PC-9 (cell line): ENCODE measurements around the gene HILPDA. TPM values are rescaled to one million over a fixed set of nuclear protein-coding genes. Genes with fewer than 3 reads are reported as not detected.

Experiments used
- Bru-seq: library from RNA; stranded (reverse); fragments of 400-500 nt; gene quantifications from one replicate; lab custom pipeline; 2021; lab: Mats Ljungman, UMichigan
- BruChase-seq, 2 experiments: library from RNA; stranded (reverse); fragments of 400-500 nt; gene quantifications; one replicate each; lab custom pipeline; 2021; lab: Mats Ljungman, UMichigan
- BruUV-seq: library from RNA; stranded (reverse); fragments of 400-500 nt; replicated peaks from 2 replicates; lab custom pipeline; 2021; lab: Mats Ljungman, UMichigan
- CTCF ChIA-PET: fragments of 300-600 bp; sonication (Branson Sonifier 250); formaldehyde crosslinking; loops from one replicate; lab custom pipeline; 2022; ENCODE audit warnings: antibody characterized with exemption; lab: Charles Lee
- POLR2A ChIA-PET: fragments of 300-600 bp; sonication (Branson Sonifier 250); formaldehyde crosslinking; loops from one replicate; lab custom pipeline; 2022; ENCODE audit warnings: antibody characterized with exemption; ENCODE audit not compliant: unreplicated experiment; lab: Charles Lee
- DNase-seq, 2 experiments: peaks; one replicate each; pipeline versions ENCODE4 v3.0.0 to v3.0.0-alpha.2; 2015 to 2022; ENCODE audit warnings: mixed read lengths in 1 of 2
- H2AFZ ChIP-seq: fragments of 200-600 bp; sonication (generic); 2 replicates; pipeline ENCODE4 v1.8.1; 2017; ENCODE audit warnings: antibody characterized with exemption
- H3F3A ChIP-seq: fragments of 200-600 bp; sonication (generic); 2 replicates; pipeline ENCODE4 v1.8.1; 2017; ENCODE audit warnings: antibody characterized with exemption, mild to moderate bottlenecking, low read depth; ENCODE audit not compliant: insufficient read depth
- H3K27ac ChIP-seq: fragments of 200-600 bp; sonication (generic); 2 replicates; pipeline ENCODE4 v1.6.1; 2016; ENCODE audit warnings: mixed run types
- H3K27me3 ChIP-seq: fragments of 200-600 bp; sonication (generic); 2 replicates; pipeline ENCODE4 v1.6.1; 2016; ENCODE audit warnings: low read depth, mixed run types; ENCODE audit not compliant: insufficient read depth
- H3K36me3 ChIP-seq: fragments of 200-600 bp; sonication (generic); 2 replicates; pipeline ENCODE4 v1.6.1; 2016; ENCODE audit warnings: low read depth, mixed run types
- H3K4me1 ChIP-seq: fragments of 200-600 bp; sonication (generic); replicated peaks from 2 replicates; pipeline ENCODE4 v1.6.1; 2016; ENCODE audit warnings: mixed run types; ENCODE audit not compliant: insufficient read depth
- H3K4me2 ChIP-seq: fragments of 200-600 bp; sonication (generic); 2 replicates; pipeline ENCODE4 v1.6.1; 2017; ENCODE audit warnings: mixed run types
- H3K4me3 ChIP-seq: fragments of 200-600 bp; sonication (generic); 2 replicates; pipeline ENCODE4 v1.6.1; 2016; ENCODE audit warnings: mixed run types
- H3K79me2 ChIP-seq: fragments of 200-600 bp; sonication (generic); 2 replicates; pipeline ENCODE4 v1.6.1; 2017; ENCODE audit warnings: low read depth, mixed run types
- H3K9me2 ChIP-seq: fragments of 200-600 bp; sonication (generic); 2 replicates; pipeline ENCODE4 v1.8.1; 2017; ENCODE audit warnings: mild to moderate bottlenecking; ENCODE audit not compliant: insufficient read depth
- H3K9me3 ChIP-seq: fragments of 200-600 bp; sonication (generic); 2 replicates; pipeline ENCODE4 v1.8.1; 2016; ENCODE audit warnings: low read depth; ENCODE audit not compliant: insufficient read depth
- H4K20me1 ChIP-seq: fragments of 200-600 bp; sonication (generic); 2 replicates; pipeline ENCODE4 v1.8.1; 2017; ENCODE audit not compliant: insufficient read depth
- CTCF ChIP-seq: fragments of 200-600 bp; sonication (generic); conservative IDR thresholded peaks from 2 replicates; pipeline ENCODE4 v1.6.1; 2017; ENCODE audit warnings: mixed run types, antibody characterized with exemption, mild to moderate bottlenecking, moderate library complexity
- EZH2 ChIP-seq: fragments of 200-600 bp; sonication (generic); IDR thresholded peaks from 2 replicates; pipeline ENCODE4 v1.8.0; 2017; ENCODE audit warnings: antibody characterized with exemption, low read depth
- intact Hi-C: fragments of 100-400 bp; cut with micrococcal nuclease; formaldehyde crosslinking; loops from one replicate; pipeline ENCODE4 v1.10.0; 2022; ENCODE audit not compliant: unreplicated experiment
- long read RNA-seq: library from polyadenylated mRNA; stranded (forward); transcript quantifications from one replicate; pipeline ENCODE4 v2.0.0, GENCODE V29; 2022
- total RNA-seq: library from RNA; stranded (reverse); gene quantifications from 2 replicates; pipeline ENCODE4 v1.2.3, GENCODE V29; 2021

HILPDA gene
- total RNA-seq (22.8 and 30.3 TPM in 2 replicates), Bru-seq, nascent RNA (percentile 88 among the genes with signal in this experiment), BruChase-seq, experiment 1, labeled RNA remaining after a 2-hour chase (percentile 96 among the genes with signal in this experiment), BruChase-seq, experiment 2, labeled RNA remaining after a 6-hour chase (percentile 84 among the genes with signal in this experiment)
- long read RNA-seq, transcript HILPDA-201 (2 exons, 1,349 nt) = major isoform, 24 of 28 reads
- long read RNA-seq, partial matches to known transcripts = 0 of 28 reads
- long read RNA-seq, other reads (novel, unspliced or antisense) = 0 of 28 reads

GRCh38 chr7:128455543-128456254, at the start of gene HILPDA:
Gene HILPDA, plus strand, starts transcription at chr7:128455878. Its CDS starts 1,391 bp downstream, at chr7:128457269.
- BruUV-seq = TSS peak; percentile 70
- H3K4me2 ChIP-seq = peak within 1 kb of the TSS; percentile 86
- H3K4me3 ChIP-seq = peak within 1 kb of the TSS; percentile 84
- no peaks in the 10 kb centered on the region for H3K9me3 ChIP-seq
- no peak for TF ChIP-seq EZH2
- no peak; the same call in 1 of the 2 replicates for TF ChIP-seq CTCF
- no peaks in the 10 kb centered on the region for H3K9me2 ChIP-seq
- peak within 1 kb of the TSS; percentile 56 for H3K27ac ChIP-seq
- peak; percentile 82 to 94 for DNase-seq
- ChIA-PET POLR2A (interaction anchor here (0.5 to 0.6 kb wide), 3 partner anchors 112 to 354 kb away, joined by 6 to 10 read pairs (median 7); partner anchors contain the start of gene RBM28), CTCF (no interaction called here)
- peaks cover 31% of the 10 kb centered on the region for H3F3A ChIP-seq
- H3K79me2 ChIP-seq = peaks cover 46% of the 10 kb centered on the region
- intact Hi-C loops = no loop called here
- peak within 1 kb of the TSS; percentile 95 for H2AFZ ChIP-seq
- peaks cover 11% of the 10 kb centered on the region for H3K36me3 ChIP-seq
- peaks cover 29% of the 10 kb centered on the region for H3K4me1 ChIP-seq
- H3K27me3 ChIP-seq = no peaks in the 10 kb centered on the region
- peaks cover 4% of the 10 kb centered on the region for H4K20me1 ChIP-seq

- no peak overlapping the region for H2AFZ ChIP-seq
- POLR2A ChIA-PET = no interaction called here
- H3F3A ChIP-seq = peaks cover 41% of the 10 kb centered on the region
- BruUV-seq = no TSS peak
- no peaks in the 10 kb centered on the region for H3K9me2 ChIP-seq
- H3K4me1 ChIP-seq = peaks cover 37% of the 10 kb centered on the region
- no peak for TF ChIP-seq CTCF
- TF ChIP-seq EZH2 = no peak
- peak in 1 of 2 experiments; percentile 41 for DNase-seq
- H3K9me3 ChIP-seq = no peaks in the 10 kb centered on the region
- peaks cover 14% of the 10 kb centered on the region for H4K20me1 ChIP-seq
- H3K36me3 ChIP-seq = 0 out of 2 replicates have a peak, but pooled peaks cover 9% of the 10 kb centered on the region
- CTCF ChIA-PET = interaction anchor here (0.8 to 1.9 kb wide), 2 partner anchors 20 to 25 kb away, joined by 4 read pairs; no protein-coding TSS in a partner anchor
- peak overlapping the region; percentile 50; the same call in 1 of the 2 replicates for H3K4me2 ChIP-seq
- H3K4me3 ChIP-seq = 0 out of 2 replicates have a peak overlapping the region, but pooled peaks have one; percentile 34
- H3K27ac ChIP-seq = no peak overlapping the region
- no peaks in the 10 kb centered on the region for H3K27me3 ChIP-seq
- peaks cover 33% of the 10 kb centered on the region for H3K79me2 ChIP-seq
- intact Hi-C loops = no loop called here
Observed at GRCh38 chr7:128406314-128407232, 49.1 kb upstream of the HILPDA start.

- TF ChIP-seq EZH2 = no peak
- TF ChIP-seq CTCF = no peak
- ChIA-PET POLR2A (no interaction called here), CTCF (no interaction called here)
- no peak for DNase-seq
- Histone ChIP-seq H4K20me1 (peaks cover 14% of the 10 kb centered on the region), H3K9me3 (no peaks in the 10 kb centered on the region), H3K4me1 (peaks cover 37% of the 10 kb centered on the region), H3K27me3 (no peaks in the 10 kb centered on the region), H3K36me3 (0 out of 2 replicates have a peak, but pooled peaks cover 9% of the 10 kb centered on the region), H3F3A (peaks cover 47% of the 10 kb centered on the region), H3K4me3 (no peak overlapping the region), H2AFZ (no peak overlapping the region), H3K9me2 (no peaks in the 10 kb centered on the region), H3K27ac (no peak overlapping the region), H3K79me2 (peaks cover 33% of the 10 kb centered on the region), H3K4me2 (no peak overlapping the region)
- intact Hi-C loops = no loop called here
- no TSS peak for BruUV-seq
Observed at GRCh38 chr7:128407233-128407589, 48.5 kb upstream of the HILPDA start.
